Measurements from ENCODE around the gene DGKB.

- TF ChIP-seq RNF2 (IDR thresholded peaks at IDR 0.05; ENCODE audit: borderline replicate concordance, low read depth, low read length, missing control alignments, poor library complexity, severe bottlenecking) = no peak
- TF ChIP-seq CTCF (IDR thresholded peaks at IDR 0.05; ENCODE audit: control extremely low read depth in 1 of 3, insufficient read depth in 1 of 3, low read depth in 1 of 3, low read length in 3 of 3) = no peak
- TF ChIP-seq EZH2 (IDR thresholded peaks at IDR 0.05; ENCODE audit: low read depth, low read length, severe bottlenecking) = no peak
- no peak for TF ChIP-seq JUND (IDR thresholded peaks at IDR 0.05; ENCODE audit: low read length)
- TF ChIP-seq BACH1 (IDR thresholded peaks at IDR 0.05; ENCODE audit: low read length) = no peak
- TF ChIP-seq HDAC6 (IDR thresholded peaks at IDR 0.05; ENCODE audit: low read depth, low read length) = no peak
- TF ChIP-seq SIN3A (conservative IDR thresholded peaks at IDR 0.05 in 1 of 2, IDR thresholded peaks at IDR 0.05 in 1 of 2; ENCODE audit: low read depth in 1 of 2, low read length in 2 of 2) = no peak
Measured at GRCh38 chr7:14673202-14673601, 229.3 kb downstream of the DGKB start.

Data from H1 (cell line).